Type B pancreatic cell (in vitro differentiated cells): Measurements from ENCODE around the gene PRDX6. TPM values are rescaled to one million over a fixed set of nuclear protein-coding genes. Genes with fewer than 3 reads are reported as not detected.

Source experiments
- DNase-seq: peaks from one replicate; pipeline ENCODE4 v3.0.0; 2021; ENCODE audit warnings: mixed read lengths; ENCODE audit not compliant: unreplicated experiment; ENCODE audit errors: extremely low spot score
- H3K27ac Mint-ChIP-seq: 2 replicates; pipeline ENCODE4 v1.8.0; 2021; ENCODE audit warnings: mild to moderate bottlenecking, mixed read lengths
- H3K27me3 Mint-ChIP-seq: 2 replicates; pipeline ENCODE4 v1.8.0; 2021; ENCODE audit warnings: mixed read lengths
- H3K36me3 Mint-ChIP-seq: 2 replicates; pipeline ENCODE4 v1.8.0; 2021; ENCODE audit warnings: mixed read lengths
- H3K4me1 Mint-ChIP-seq: one replicate; pipeline ENCODE4 v1.8.0; 2021; ENCODE audit warnings: mixed read lengths; ENCODE audit not compliant: unreplicated experiment
- H3K4me3 Mint-ChIP-seq: 2 replicates; pipeline ENCODE4 v1.8.0; 2021; ENCODE audit warnings: mild to moderate bottlenecking, mixed read lengths
- H3K9me3 Mint-ChIP-seq: 2 replicates; pipeline ENCODE4 v1.8.0; 2021; ENCODE audit warnings: mixed read lengths
- total RNA-seq: library from RNA; stranded (reverse); gene quantifications from 2 replicates; pipeline ENCODE4 v1.2.1, GENCODE V29; 2021; ENCODE audit warnings: low replicate concordance
- TF ChIP-seq, protein P1 (sequence below): fragments of 200-600 bp; sonication (generic); conservative IDR thresholded peaks from 2 replicates; pipeline ENCODE4 v1.5.0; 2021; ENCODE audit warnings: antibody characterized with exemption, mild to moderate bottlenecking

The PRDX6 gene
- total RNA-seq, 1 donor from 2014 or later = 333 TPM

GRCh38 chr1:173482683-173483082, 5.5 kb downstream of the PRDX6 start:
- no peak overlapping the region for H3K27ac Mint-ChIP-seq
- H3K27me3 Mint-ChIP-seq = no peaks in the 10 kb centered on the region
- H3K9me3 Mint-ChIP-seq = no peaks in the 10 kb centered on the region
- no peak overlapping the region for H3K4me3 Mint-ChIP-seq
- peaks cover 65% of the 10 kb centered on the region for H3K36me3 Mint-ChIP-seq
- no peak for DNase-seq
- TF ChIP-seq, protein P1, sequence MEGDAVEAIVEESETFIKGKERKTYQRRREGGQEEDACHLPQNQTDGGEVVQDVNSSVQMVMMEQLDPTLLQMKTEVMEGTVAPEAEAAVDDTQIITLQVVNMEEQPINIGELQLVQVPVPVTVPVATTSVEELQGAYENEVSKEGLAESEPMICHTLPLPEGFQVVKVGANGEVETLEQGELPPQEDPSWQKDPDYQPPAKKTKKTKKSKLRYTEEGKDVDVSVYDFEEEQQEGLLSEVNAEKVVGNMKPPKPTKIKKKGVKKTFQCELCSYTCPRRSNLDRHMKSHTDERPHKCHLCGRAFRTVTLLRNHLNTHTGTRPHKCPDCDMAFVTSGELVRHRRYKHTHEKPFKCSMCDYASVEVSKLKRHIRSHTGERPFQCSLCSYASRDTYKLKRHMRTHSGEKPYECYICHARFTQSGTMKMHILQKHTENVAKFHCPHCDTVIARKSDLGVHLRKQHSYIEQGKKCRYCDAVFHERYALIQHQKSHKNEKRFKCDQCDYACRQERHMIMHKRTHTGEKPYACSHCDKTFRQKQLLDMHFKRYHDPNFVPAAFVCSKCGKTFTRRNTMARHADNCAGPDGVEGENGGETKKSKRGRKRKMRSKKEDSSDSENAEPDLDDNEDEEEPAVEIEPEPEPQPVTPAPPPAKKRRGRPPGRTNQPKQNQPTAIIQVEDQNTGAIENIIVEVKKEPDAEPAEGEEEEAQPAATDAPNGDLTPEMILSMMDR = no peak
- H3K4me1 Mint-ChIP-seq = peaks cover 14% of the 10 kb centered on the region

GRCh38 chr1:173484276-173484675, 7.1 kb downstream of the PRDX6 start:
- Mint-ChIP-seq H3K27ac (no peak overlapping the region), H3K4me1 (peaks cover 9% of the 10 kb centered on the region), H3K27me3 (no peaks in the 10 kb centered on the region), H3K9me3 (no peaks in the 10 kb centered on the region), H3K4me3 (no peak overlapping the region), H3K36me3 (peaks cover 77% of the 10 kb centered on the region)
- no peak for DNase-seq
- TF ChIP-seq, protein P1 = no peak

- DNase-seq = no peak
- Mint-ChIP-seq H3K27me3 (no peaks in the 10 kb centered on the region), H3K4me1 (no peaks in the 10 kb centered on the region), H3K36me3 (peaks cover 72% of the 10 kb centered on the region), H3K9me3 (peaks cover 3% of the 10 kb centered on the region), H3K27ac (no peak overlapping the region), H3K4me3 (no peak overlapping the region)
- TF ChIP-seq, protein P1 = no peak
These were observed 8.3 kb downstream of the PRDX6 start for GRCh38 chr1:173485401-173485800.

GRCh38 chr1:173488001-173488400, 10.9 kb downstream of the PRDX6 start:
- TF ChIP-seq, protein P1 = no peak
- Mint-ChIP-seq H3K36me3 (peaks cover 59% of the 10 kb centered on the region), H3K4me3 (no peak overlapping the region), H3K27me3 (no peaks in the 10 kb centered on the region), H3K27ac (peak overlapping the region; percentile 76), H3K9me3 (peaks cover 3% of the 10 kb centered on the region), H3K4me1 (no peaks in the 10 kb centered on the region)
- DNase-seq = no peak

- Mint-ChIP-seq H3K4me1 (no peaks in the 10 kb centered on the region), H3K4me3 (peak overlapping the region; percentile 40), H3K27ac (peak overlapping the region; percentile 94), H3K9me3 (peaks cover 3% of the 10 kb centered on the region), H3K36me3 (peaks cover 54% of the 10 kb centered on the region), H3K27me3 (no peaks in the 10 kb centered on the region)
- TF ChIP-seq, protein P1 = no peak
- no peak for DNase-seq
These were observed 12.0 kb downstream of the PRDX6 start for GRCh38 chr1:173489149-173489600.

GRCh38 chr1:173489929-173490328, 12.8 kb downstream of the PRDX6 start:
- Mint-ChIP-seq H3K27ac (peak overlapping the region; percentile 94), H3K36me3 (peaks cover 47% of the 10 kb centered on the region)

More at GRCh38 chr1:173489929-173490328, 12.8 kb downstream of the PRDX6 start:
- Mint-ChIP-seq H3K9me3 (peaks cover 3% of the 10 kb centered on the region), H3K4me1 (no peaks in the 10 kb centered on the region), H3K4me3 (no peak overlapping the region), H3K27me3 (no peaks in the 10 kb centered on the region)
- TF ChIP-seq, protein P1 = no peak
- no peak for DNase-seq
